GM06990 (cell line): Measurements from ENCODE around the gene MRC1.

ENCODE experiments used
- DNase-seq: peaks from one replicate; pipeline ENCODE4 v3.0.0-alpha.2; 2011; ENCODE audit not compliant: insufficient read length; ENCODE audit errors: extremely low read depth
- H3K27me3 ChIP-seq: replicated peaks from 2 replicates; pipeline ENCODE4 v1.6.0; 2011; ENCODE audit warnings: low read length; ENCODE audit not compliant: control insufficient read depth, insufficient read depth
- H3K36me3 ChIP-seq: 2 replicates; pipeline ENCODE4 v1.5.1; 2011; ENCODE audit warnings: low read length; ENCODE audit not compliant: control insufficient read depth, insufficient read depth
- H3K4me3 ChIP-seq: replicated peaks from 2 replicates; pipeline ENCODE4 v1.5.1; 2011; ENCODE audit warnings: low read depth, mild to moderate bottlenecking, control low read depth, low read length
- CTCF ChIP-seq: IDR thresholded peaks from 2 replicates; pipeline ENCODE4 v1.5.1; 2011; ENCODE audit warnings: low read length, control low read depth, mild to moderate bottlenecking, inconsistent platforms; ENCODE audit not compliant: insufficient read depth, poor library complexity, severe bottlenecking

Gene MRC1

DNA sequence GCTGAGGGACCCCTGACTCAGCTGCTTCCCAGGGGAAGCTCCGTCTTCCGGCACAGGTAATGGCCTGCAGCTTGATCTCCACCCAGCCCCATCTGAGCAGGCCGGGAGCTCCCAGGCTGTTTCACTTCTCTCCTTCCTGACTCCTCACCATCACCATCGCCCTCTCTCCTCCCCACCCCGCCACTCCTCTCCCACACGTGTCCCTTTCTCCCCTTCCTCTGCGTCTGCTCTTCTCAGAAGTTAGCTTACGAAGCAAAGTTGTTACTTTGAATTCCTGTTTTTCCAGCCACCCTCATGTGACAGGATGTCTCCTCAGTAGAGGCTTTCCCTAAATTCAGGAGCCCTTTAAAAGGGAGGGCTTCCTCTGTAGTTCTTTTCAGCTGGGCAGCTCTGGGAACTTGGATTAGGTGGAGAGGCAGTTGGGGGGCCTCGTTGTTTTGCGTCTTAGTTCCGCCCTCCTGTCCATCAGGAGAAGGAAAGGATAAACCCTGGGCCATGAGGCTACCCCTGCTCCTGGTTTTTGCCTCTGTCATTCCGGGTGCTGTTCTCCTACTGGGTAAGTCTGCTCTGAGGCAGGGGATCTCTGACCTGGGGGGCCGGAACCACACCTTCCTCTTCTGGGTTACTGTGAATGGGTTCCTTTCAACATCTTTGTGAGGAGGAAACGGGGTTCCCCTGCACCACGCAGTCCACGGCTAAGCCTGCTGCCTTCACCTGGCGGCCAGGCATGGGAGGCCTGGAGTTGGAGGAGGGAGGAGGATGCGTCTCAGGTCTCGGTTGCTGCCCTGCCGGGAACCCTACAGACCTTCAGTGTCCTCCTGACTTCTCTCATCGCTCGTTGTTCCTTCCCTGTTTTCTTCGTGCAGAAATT is at the start of gene MRC1:
MRC1 (plus strand) TSS at position 378 of the 871 bp plus-strand sequence; CDS start at position 496, 118 bp downstream.
- H3K36me3 ChIP-seq, result no peaks in the 10 kb centered on the region
- no peaks in the 10 kb centered on the region; the same call in 1 of the 2 replicates for H3K27me3 ChIP-seq
- DNase-seq, result no peak
- TF ChIP-seq CTCF, result no peak
- no peak within 1 kb of the TSS for H3K4me3 ChIP-seq

DNA sequence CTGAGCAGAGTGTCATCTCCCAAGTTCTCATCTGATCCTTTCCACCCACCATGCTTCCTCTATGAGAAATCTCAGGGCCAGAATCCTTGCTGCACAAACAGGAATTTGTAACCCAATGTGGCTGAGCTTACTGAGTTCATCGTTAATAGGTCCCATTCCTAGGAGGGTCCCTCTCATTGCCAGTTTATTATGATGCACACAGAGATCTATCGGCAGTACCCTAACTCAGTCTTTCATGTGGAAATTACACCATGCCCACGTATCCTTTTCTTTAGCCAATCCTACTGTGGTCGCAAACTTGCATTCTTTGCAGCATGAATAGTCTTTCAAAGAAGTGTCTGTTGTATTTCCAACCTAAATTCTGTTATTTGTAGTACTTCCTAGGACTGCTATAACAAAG is 45.0 kb upstream of the MRC1 start:
- H3K36me3 ChIP-seq, result no peaks in the 10 kb centered on the region
- DNase-seq, result no peak
- no peak overlapping the region for H3K4me3 ChIP-seq
- no peak for TF ChIP-seq CTCF
- no peaks in the 10 kb centered on the region for H3K27me3 ChIP-seq

GRCh38 chr10:17765602-17766001 is 43.5 kb upstream of the MRC1 start:
- TF ChIP-seq CTCF, result no peak
- DNase-seq, result no peak
- H3K27me3 ChIP-seq, result no peaks in the 10 kb centered on the region

DNA sequence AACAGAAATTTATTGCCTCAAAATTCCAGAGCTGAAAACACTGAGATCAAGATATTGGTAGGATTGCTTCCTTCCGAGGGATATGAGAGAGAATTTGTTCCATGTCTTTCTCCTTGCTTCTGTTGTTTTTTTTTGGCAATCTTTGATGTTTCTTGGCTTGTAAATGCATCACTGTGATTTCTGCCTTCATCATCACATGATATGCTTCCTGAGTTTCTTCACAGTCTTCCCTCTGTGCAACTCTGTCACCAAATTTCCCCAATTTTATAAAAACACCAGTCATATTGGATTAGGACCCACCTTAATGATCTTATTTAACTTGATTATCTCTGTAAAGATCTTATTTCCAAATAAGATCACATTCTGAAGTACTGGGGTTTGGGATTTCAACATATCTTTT is 42.4 kb upstream of the MRC1 start:
- no peak for DNase-seq
- no peaks in the 10 kb centered on the region for H3K36me3 ChIP-seq
- H3K27me3 ChIP-seq, result no peaks in the 10 kb centered on the region
- H3K4me3 ChIP-seq, result no peak overlapping the region
- TF ChIP-seq CTCF, result no peak

More at GRCh38 chr10:17765602-17766001, 43.5 kb upstream of the MRC1 start:
- no peaks in the 10 kb centered on the region for H3K36me3 ChIP-seq
- H3K4me3 ChIP-seq, result no peak overlapping the region

DNA sequence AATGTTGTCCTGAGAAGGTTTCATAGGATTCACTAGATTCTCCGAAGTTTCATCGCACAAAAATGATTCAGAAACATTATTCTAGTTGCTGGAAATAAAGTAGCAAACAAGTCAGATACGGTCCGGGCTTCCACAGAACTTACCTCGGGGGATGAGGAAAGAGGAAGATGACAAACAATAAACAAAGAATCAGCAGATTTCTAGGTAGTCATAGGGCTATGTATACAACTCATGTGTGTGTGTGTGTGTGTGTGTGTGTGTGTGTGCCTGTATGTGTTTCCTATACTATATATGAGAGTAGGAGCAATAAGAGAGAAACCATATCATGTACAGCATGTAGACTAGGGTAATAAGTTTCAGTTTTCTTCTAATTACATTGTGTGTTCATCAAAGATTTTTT is 40.7 kb upstream of the MRC1 start:
- no peaks in the 10 kb centered on the region for H3K27me3 ChIP-seq
- no peak for DNase-seq
- H3K4me3 ChIP-seq, result no peak overlapping the region
- TF ChIP-seq CTCF, result no peak
- H3K36me3 ChIP-seq, result no peaks in the 10 kb centered on the region
